Osteoblast (primary cell): ENCODE measurements around the gene SOST. TPM values are rescaled to one million over a fixed set of nuclear protein-coding genes. Genes with fewer than 3 reads are reported as not detected.

ENCODE experiments used
- DNase-seq: peaks from one replicate; pipeline ENCODE4 v3.0.0; 2011; ENCODE audit warnings: low spot score, mixed read lengths; ENCODE audit not compliant: insufficient read length; ENCODE audit errors: missing footprints
- H2AFZ ChIP-seq: 2 replicates; pipeline ENCODE4 v1.6.0; 2011; ENCODE audit warnings: mild to moderate bottlenecking, low read length
- H3K27ac ChIP-seq: 2 replicates; pipeline ENCODE4 v1.5.1; 2011; ENCODE audit warnings: mild to moderate bottlenecking, low read depth, low read length, moderate library complexity
- H3K27me3 ChIP-seq: 2 replicates; pipeline ENCODE4 v1.6.0; 2012; ENCODE audit warnings: mild to moderate bottlenecking, control low read depth, inconsistent platforms, low read length, moderate library complexity; ENCODE audit not compliant: insufficient read depth
- H3K36me3 ChIP-seq: 2 replicates; pipeline ENCODE4 v1.5.1; 2011; ENCODE audit warnings: mild to moderate bottlenecking, low read length, control low read depth, moderate library complexity; ENCODE audit not compliant: insufficient read depth
- H3K4me1 ChIP-seq: 2 replicates; pipeline ENCODE4 v1.5.1; 2011; ENCODE audit warnings: mild to moderate bottlenecking, low read length, control low read depth, moderate library complexity; ENCODE audit not compliant: insufficient read depth
- H3K4me2 ChIP-seq: 2 replicates; pipeline ENCODE4 v1.6.0; 2011; ENCODE audit warnings: mild to moderate bottlenecking, low read length; ENCODE audit not compliant: insufficient read depth
- H3K4me3 ChIP-seq: fragments of 200-600 bp; sonication (generic); 3 replicates; pipeline ENCODE4 v1.5.1; 2012; ENCODE audit warnings: mild to moderate bottlenecking, low read length, inconsistent platforms; ENCODE audit not compliant: insufficient read depth
- H3K79me2 ChIP-seq: 2 replicates; pipeline ENCODE4 v1.6.0; 2012; ENCODE audit warnings: mild to moderate bottlenecking, low read length, control low read depth, inconsistent platforms; ENCODE audit not compliant: insufficient read depth
- H3K9me3 ChIP-seq: 2 replicates; pipeline ENCODE4 v1.5.1; 2011; ENCODE audit warnings: low read depth, low read length, control low read depth
- H4K20me1 ChIP-seq: 2 replicates; pipeline ENCODE4 v1.6.0; 2012; ENCODE audit warnings: mild to moderate bottlenecking, low read length, control low read depth; ENCODE audit not compliant: insufficient read depth
- CTCF ChIP-seq: IDR thresholded peaks from 2 replicates; pipeline ENCODE4 v1.5.1; 2011; ENCODE audit warnings: mild to moderate bottlenecking, low read depth, low read length, moderate library complexity; ENCODE audit errors: extremely low read depth
- total RNA-seq: library from RNA; depleted of rRNA; stranded (reverse); fragments of >200 nt; gene quantifications from 2 replicates; pipeline ENCODE4 v1.2.3, GENCODE V29; 2012

The SOST gene
- total RNA-seq, 1 donor = not detected

- peaks cover 50% of the 10 kb centered on the region for H3K27me3 ChIP-seq
- no peaks in the 10 kb centered on the region for H3K9me3 ChIP-seq
- H3K4me3 ChIP-seq = peak overlapping the region; percentile 42
- DNase-seq = peak; percentile 91
- no peak for TF ChIP-seq CTCF
- peak overlapping the region; percentile 63 for H3K4me2 ChIP-seq
- H2AFZ ChIP-seq = peak overlapping the region; percentile 47
- no peaks in the 10 kb centered on the region for H3K79me2 ChIP-seq
- no peaks in the 10 kb centered on the region for H3K36me3 ChIP-seq
- no peaks in the 10 kb centered on the region for H4K20me1 ChIP-seq
- H3K27ac ChIP-seq = no peak overlapping the region
- no peaks in the 10 kb centered on the region for H3K4me1 ChIP-seq
Observed at GRCh38 chr17:43755389-43755875, 3.2 kb downstream of the SOST start.

- peak overlapping the region; percentile 42 for H3K4me3 ChIP-seq
- no peaks in the 10 kb centered on the region for H4K20me1 ChIP-seq
- H3K36me3 ChIP-seq = no peaks in the 10 kb centered on the region
- peak overlapping the region; percentile 63 for H3K4me2 ChIP-seq
- peaks cover 49% of the 10 kb centered on the region for H3K27me3 ChIP-seq
- no peaks in the 10 kb centered on the region for H3K9me3 ChIP-seq
- H3K4me1 ChIP-seq = no peaks in the 10 kb centered on the region
- no peak overlapping the region for H2AFZ ChIP-seq
- H3K79me2 ChIP-seq = no peaks in the 10 kb centered on the region
- TF ChIP-seq CTCF = no peak
- H3K27ac ChIP-seq = no peak overlapping the region
- DNase-seq = no peak
Observed at GRCh38 chr17:43754947-43755346, 3.6 kb downstream of the SOST start.

GRCh38 chr17:43753493-43754129 lies 5.0 kb downstream of the SOST start:
- Histone ChIP-seq H3K4me3 (no peak overlapping the region), H3K27ac (no peak overlapping the region), H2AFZ (no peak overlapping the region), H3K4me1 (peaks cover 3% of the 10 kb centered on the region), H3K27me3 (peaks cover 43% of the 10 kb centered on the region), H4K20me1 (no peaks in the 10 kb centered on the region), H3K79me2 (no peaks in the 10 kb centered on the region), H3K4me2 (no peak overlapping the region), H3K9me3 (no peaks in the 10 kb centered on the region), H3K36me3 (no peaks in the 10 kb centered on the region)
- no peak for TF ChIP-seq CTCF
- DNase-seq = no peak

- H3K4me2 ChIP-seq = no peak overlapping the region
- no peak overlapping the region for H3K27ac ChIP-seq
- no peaks in the 10 kb centered on the region for H3K79me2 ChIP-seq
- H2AFZ ChIP-seq = no peak overlapping the region
- DNase-seq = no peak
- no peak overlapping the region for H3K4me3 ChIP-seq
- peaks cover 6% of the 10 kb centered on the region for H3K4me1 ChIP-seq
- no peaks in the 10 kb centered on the region for H3K9me3 ChIP-seq
- H3K36me3 ChIP-seq = no peaks in the 10 kb centered on the region
- TF ChIP-seq CTCF = no peak
- H3K27me3 ChIP-seq = peaks cover 8% of the 10 kb centered on the region
- no peaks in the 10 kb centered on the region for H4K20me1 ChIP-seq
Observed at GRCh38 chr17:43750153-43750552, 8.4 kb downstream of the SOST start.
